Measurements from ENCODE around the gene KNCN. TPM values are rescaled to one million over a fixed set of nuclear protein-coding genes. Genes with fewer than 3 reads are reported as not detected.

The KNCN gene
- polyA plus RNA-seq (2012; ENCODE audit: missing spikeins): not detected

- FAIRE-seq (no peak), DNase-seq (ENCODE audit: insufficient read length) (no peak)
- TF ChIP-seq POLR2AphosphoS5 (IDR thresholded peaks at IDR 0.05; ENCODE audit: low read depth, low read length) (no peak), POLR2A (IDR thresholded peaks at IDR 0.05; ENCODE audit: low read depth, low read length) (no peak), TAF1 (IDR thresholded peaks at IDR 0.05; ENCODE audit: borderline replicate concordance, low read depth, low read length) (no peak)
These were observed at the start of gene KNCN for GRCh38 chr1:46551597-46552095. TSS of gene KNCN (minus strand) at chr1:46551647. CDS start at chr1:46551215, 432 bp downstream.

DNA sequence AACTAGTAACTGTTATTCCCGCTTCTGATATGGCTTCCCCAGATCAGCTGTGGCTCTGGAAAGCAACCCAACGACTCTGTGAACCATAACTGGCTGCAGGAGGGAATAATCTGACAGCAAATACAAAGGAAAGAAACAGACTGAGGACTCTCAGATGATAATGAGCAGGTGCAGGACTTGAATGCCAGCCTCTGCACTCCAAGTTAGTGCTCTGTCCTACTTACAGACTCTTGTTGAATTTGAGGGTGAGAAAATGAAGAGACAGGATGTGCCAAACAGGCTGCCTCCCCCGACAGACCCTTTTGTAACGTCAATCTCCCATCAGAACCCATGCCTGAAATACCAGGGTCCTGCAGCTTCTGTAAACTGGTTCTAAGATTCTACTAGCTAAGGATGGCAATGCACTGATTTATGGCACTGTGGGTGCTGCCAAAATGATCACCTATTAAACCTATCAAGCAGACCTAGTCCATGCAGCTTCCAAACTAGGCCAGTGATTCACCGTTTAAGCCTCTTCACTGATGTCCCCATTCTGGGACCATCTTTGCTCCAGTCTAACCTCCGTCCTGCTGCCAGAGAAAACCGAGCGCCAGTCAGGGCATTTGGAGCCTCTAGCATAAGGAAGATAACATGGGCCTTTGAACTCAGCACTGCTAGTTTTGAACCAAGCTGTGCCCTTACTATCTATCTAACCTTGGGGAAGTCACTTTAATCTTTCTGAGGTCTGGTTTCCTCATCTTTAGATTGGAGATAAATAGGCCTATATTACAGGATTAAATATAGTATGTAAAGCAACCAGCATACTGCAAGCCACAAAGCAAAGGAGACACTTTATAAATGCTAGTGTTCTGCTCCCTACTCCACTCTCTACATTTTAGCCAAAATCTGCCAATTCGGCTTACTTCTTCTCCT, 47.9 kb upstream of the KNCN start:
- TF ChIP-seq TAF1 (IDR thresholded peaks at IDR 0.05; ENCODE audit: borderline replicate concordance, low read depth, low read length) (no peak), POLR2A (IDR thresholded peaks at IDR 0.05; ENCODE audit: low read depth, low read length) (no peak), POLR2AphosphoS5 (IDR thresholded peaks at IDR 0.05; ENCODE audit: low read depth, low read length) (no peak)
- no peak for FAIRE-seq
- no peak for DNase-seq (ENCODE audit: insufficient read length)

- DNase-seq (ENCODE audit: insufficient read length) (no peak), FAIRE-seq (no peak)
- TF ChIP-seq POLR2A (IDR thresholded peaks at IDR 0.05; ENCODE audit: low read depth, low read length): no peak
- no peak for TF ChIP-seq POLR2AphosphoS5 (IDR thresholded peaks at IDR 0.05; ENCODE audit: low read depth, low read length)
- no peak for TF ChIP-seq TAF1 (IDR thresholded peaks at IDR 0.05; ENCODE audit: borderline replicate concordance, low read depth, low read length)
These were observed 45.4 kb upstream of the KNCN start for GRCh38 chr1:46596846-46597245.

DNA sequence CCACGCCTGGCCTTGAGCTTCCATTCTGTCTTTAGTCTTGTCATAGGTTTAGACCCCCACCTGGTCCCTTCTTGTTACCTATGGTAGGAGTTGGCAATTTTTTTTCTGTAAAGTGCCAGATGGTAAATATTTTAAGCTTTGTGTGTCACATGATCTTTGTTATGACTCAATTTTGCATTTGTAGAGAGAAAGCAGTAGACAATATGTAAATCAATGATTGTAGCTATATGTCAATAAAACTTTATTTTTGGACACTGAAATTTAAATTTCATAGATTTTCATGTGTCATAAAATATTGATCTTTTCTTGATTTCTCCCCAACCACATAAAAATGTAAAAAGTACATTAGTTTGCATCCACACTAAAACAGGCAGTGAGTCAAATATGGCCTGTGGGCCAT, 44.6 kb upstream of the KNCN start:
- TF ChIP-seq TAF1 (IDR thresholded peaks at IDR 0.05; ENCODE audit: borderline replicate concordance, low read depth, low read length): no peak
- no peak for TF ChIP-seq POLR2AphosphoS5 (IDR thresholded peaks at IDR 0.05; ENCODE audit: low read depth, low read length)
- TF ChIP-seq POLR2A (IDR thresholded peaks at IDR 0.05; ENCODE audit: low read depth, low read length): no peak
- DNase-seq (ENCODE audit: insufficient read length): no peak
- FAIRE-seq: no peak

- TF ChIP-seq POLR2AphosphoS5 (IDR thresholded peaks at IDR 0.05; ENCODE audit: low read depth, low read length) (no peak), TAF1 (IDR thresholded peaks at IDR 0.05; ENCODE audit: borderline replicate concordance, low read depth, low read length) (no peak), POLR2A (IDR thresholded peaks at IDR 0.05; ENCODE audit: low read depth, low read length) (no peak)
- DNase-seq (ENCODE audit: insufficient read length) (no peak), FAIRE-seq (no peak)
These were observed 43.7 kb upstream of the KNCN start for GRCh38 chr1:46595127-46595526.

DNA sequence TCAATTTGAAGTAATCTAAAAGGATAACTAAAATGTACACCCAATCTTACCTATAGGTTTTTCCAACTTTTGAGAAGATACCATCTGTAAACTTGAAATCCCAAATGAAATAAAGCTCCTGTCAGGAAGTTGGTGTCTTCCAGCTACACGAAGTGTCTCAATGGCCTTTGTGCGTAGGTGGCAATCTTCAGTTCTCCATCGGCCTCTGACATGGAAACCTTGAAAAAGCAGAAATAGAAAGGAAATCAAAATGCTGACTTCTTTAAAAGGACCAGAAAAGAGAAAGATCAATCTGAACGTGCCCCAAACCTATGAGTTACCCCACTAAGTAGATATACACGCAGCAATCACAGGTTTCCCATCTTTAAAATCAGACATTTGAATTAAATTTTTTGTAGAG, 42.6 kb upstream of the KNCN start:
- DNase-seq (ENCODE audit: insufficient read length) (no peak), FAIRE-seq (no peak)
- TF ChIP-seq POLR2A (IDR thresholded peaks at IDR 0.05; ENCODE audit: low read depth, low read length): no peak
- TF ChIP-seq TAF1 (IDR thresholded peaks at IDR 0.05; ENCODE audit: borderline replicate concordance, low read depth, low read length): no peak

DNA sequence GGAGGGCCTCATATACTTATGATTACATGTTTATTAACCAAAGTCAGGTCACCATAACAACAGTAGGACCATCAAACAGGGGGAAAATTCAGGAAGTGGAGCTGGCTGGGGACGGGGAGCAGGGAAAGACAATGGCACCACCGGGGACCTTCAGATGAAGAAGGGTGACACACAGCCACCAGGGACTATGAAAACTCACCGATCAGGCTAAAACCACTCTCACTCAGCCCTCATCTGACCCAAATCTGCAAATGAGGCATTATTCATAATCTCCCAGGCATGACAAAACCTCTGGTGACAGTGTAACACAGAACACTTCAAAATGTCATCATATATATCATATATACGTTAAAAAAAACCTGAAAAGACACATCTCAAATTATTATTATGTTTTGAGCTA, 41.4 kb upstream of the KNCN start:
- no peak for DNase-seq (ENCODE audit: insufficient read length)
- FAIRE-seq: no peak
- TF ChIP-seq TAF1 (IDR thresholded peaks at IDR 0.05; ENCODE audit: borderline replicate concordance, low read depth, low read length) (no peak), POLR2AphosphoS5 (IDR thresholded peaks at IDR 0.05; ENCODE audit: low read depth, low read length) (no peak), POLR2A (IDR thresholded peaks at IDR 0.05; ENCODE audit: low read depth, low read length) (no peak)

DNA sequence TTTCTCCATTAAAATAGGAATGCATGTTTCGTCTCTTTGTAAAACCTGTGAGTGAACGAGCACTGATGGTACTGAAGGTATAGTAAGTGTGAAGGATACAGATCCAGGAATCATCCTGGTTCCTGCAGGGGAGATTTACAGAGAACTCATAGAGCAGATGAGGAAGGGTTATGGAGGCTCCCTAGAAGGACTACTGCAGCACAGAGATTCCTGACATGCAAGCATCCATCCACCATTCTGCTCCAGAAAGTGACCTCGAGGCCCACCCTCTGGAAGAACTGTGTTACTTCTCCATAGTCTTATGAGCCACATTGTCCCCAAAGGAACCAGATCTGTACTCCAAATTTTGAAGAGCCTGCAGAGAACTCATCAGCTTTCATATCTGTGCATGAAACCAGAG, 38.1 kb upstream of the KNCN start:
- no peak for TF ChIP-seq POLR2A (IDR thresholded peaks at IDR 0.05; ENCODE audit: low read depth, low read length)
- FAIRE-seq (no peak), DNase-seq (ENCODE audit: insufficient read length) (no peak)

DNA sequence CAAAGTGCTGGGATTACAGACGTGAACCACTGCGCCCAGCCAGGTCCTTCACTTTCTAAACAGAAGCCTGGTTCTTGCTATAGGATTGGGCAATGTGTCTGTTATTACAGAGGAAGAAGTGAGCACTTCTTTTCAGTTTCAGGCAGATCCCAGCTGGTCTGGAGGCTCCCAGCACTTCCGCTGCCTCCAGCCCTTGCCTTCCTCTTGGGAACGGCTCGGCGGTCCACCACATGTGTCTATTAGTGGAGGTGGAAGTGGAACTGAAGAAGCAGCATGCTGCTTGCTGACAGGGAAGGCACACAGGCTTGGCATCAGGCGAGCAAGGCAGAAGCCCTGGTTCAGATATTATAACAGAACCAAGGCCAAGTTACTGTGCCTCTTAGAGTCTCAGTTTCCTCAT, 35.6 kb upstream of the KNCN start:
- TF ChIP-seq POLR2A (IDR thresholded peaks at IDR 0.05; ENCODE audit: low read depth, low read length): no peak
- no peak for TF ChIP-seq TAF1 (IDR thresholded peaks at IDR 0.05; ENCODE audit: borderline replicate concordance, low read depth, low read length)
- TF ChIP-seq POLR2AphosphoS5 (IDR thresholded peaks at IDR 0.05; ENCODE audit: low read depth, low read length): no peak
- DNase-seq (ENCODE audit: insufficient read length) (no peak), FAIRE-seq (no peak)

GRCh38 chr1:46585312-46585938, 34.0 kb upstream of the KNCN start:
- DNase-seq (ENCODE audit: insufficient read length): no peak
- TF ChIP-seq POLR2AphosphoS5 (IDR thresholded peaks at IDR 0.05; ENCODE audit: low read depth, low read length) (no peak), TAF1 (IDR thresholded peaks at IDR 0.05; ENCODE audit: borderline replicate concordance, low read depth, low read length) (no peak), POLR2A (IDR thresholded peaks at IDR 0.05; ENCODE audit: low read depth, low read length) (no peak)
- FAIRE-seq: no peak

DNA sequence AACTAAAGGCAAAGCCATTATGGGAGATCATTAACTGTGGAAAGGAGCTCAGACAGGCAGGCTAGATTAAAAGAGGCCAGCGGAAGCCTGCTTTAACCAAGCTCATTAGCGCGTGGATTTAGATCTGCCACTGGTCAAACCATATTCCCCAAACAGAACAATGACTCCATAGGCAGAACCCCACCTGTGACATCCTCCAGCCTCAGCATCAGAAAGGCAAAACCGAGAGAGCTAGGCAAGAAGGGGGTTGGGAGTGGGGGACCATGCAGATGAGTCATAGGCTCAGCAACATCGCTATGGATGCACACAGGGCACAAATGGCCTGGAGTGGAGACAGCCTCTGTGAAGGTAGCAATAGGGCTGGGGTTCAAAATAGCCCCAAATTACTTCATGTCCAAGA, 32.0 kb upstream of the KNCN start:
- DNase-seq (ENCODE audit: insufficient read length) (no peak), FAIRE-seq (no peak)
- TF ChIP-seq POLR2A (IDR thresholded peaks at IDR 0.05; ENCODE audit: low read depth, low read length) (no peak), POLR2AphosphoS5 (IDR thresholded peaks at IDR 0.05; ENCODE audit: low read depth, low read length) (no peak), TAF1 (IDR thresholded peaks at IDR 0.05; ENCODE audit: borderline replicate concordance, low read depth, low read length) (no peak)

DNA sequence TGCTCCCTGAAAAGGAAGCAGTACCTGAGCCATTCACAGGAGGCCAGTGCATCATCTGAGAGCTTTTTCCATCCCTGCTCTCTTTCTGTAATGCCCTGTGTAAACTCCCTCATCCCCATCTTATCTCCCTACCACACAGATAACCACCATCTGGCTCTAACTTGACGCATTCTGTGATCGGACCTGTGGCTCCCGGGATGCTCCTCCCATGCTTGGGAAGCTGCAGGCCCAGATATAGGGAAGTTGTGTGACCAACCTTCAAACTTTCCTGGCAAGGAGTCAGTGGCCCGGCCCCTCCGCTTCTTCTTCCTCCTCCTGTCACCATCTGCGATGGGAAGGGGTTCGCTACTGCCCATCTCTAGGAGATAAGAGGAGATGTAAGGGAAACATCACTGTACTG, 31.5 kb upstream of the KNCN start:
- TF ChIP-seq TAF1 (IDR thresholded peaks at IDR 0.05; ENCODE audit: borderline replicate concordance, low read depth, low read length) (no peak), POLR2AphosphoS5 (IDR thresholded peaks at IDR 0.05; ENCODE audit: low read depth, low read length) (no peak), POLR2A (IDR thresholded peaks at IDR 0.05; ENCODE audit: low read depth, low read length) (no peak)
- FAIRE-seq (no peak), DNase-seq (ENCODE audit: insufficient read length) (no peak)

All from GM12892 (cell line).